ENCODE data around the gene HYAL3.

DNA sequence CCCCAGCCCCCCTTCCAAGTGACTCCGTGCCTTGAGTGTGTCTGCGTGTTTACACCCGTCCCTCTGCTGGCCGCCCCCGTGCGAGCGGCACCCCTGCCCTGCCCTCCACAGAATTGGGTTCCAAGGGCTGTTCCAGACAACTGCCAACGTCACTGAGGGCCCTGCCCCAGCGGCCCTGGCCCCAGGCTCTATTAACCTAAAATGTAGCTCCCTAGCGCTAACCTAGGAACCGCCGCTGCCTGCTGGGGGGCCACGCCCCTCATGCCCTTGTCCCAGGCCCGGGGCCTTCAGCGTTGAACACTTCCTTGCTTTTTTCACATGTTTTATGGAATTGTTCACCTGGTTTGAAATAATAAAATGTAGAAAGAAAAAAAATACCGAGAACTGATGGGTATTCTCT is 40.2 kb downstream of the HYAL3 start:
- TF ChIP-seq, protein P1, sequence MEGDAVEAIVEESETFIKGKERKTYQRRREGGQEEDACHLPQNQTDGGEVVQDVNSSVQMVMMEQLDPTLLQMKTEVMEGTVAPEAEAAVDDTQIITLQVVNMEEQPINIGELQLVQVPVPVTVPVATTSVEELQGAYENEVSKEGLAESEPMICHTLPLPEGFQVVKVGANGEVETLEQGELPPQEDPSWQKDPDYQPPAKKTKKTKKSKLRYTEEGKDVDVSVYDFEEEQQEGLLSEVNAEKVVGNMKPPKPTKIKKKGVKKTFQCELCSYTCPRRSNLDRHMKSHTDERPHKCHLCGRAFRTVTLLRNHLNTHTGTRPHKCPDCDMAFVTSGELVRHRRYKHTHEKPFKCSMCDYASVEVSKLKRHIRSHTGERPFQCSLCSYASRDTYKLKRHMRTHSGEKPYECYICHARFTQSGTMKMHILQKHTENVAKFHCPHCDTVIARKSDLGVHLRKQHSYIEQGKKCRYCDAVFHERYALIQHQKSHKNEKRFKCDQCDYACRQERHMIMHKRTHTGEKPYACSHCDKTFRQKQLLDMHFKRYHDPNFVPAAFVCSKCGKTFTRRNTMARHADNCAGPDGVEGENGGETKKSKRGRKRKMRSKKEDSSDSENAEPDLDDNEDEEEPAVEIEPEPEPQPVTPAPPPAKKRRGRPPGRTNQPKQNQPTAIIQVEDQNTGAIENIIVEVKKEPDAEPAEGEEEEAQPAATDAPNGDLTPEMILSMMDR (IDR thresholded peaks at IDR 0.05), result peak in 1 of 4 experiments; percentile 15
- TF ChIP-seq POLR2AphosphoS5 (IDR thresholded peaks at IDR 0.05), result no peak
- no peak for TF ChIP-seq POLR2A (IDR thresholded peaks at IDR 0.05)
- TF ChIP-seq EP300 (IDR thresholded peaks at IDR 0.05), result no peak

Data from gastroesophageal sphincter (tissue), 3 donors.